Right lobe of liver (tissue), 4 donors: ENCODE results near the gene TMEM176A.

Source experiments
- CTCF ChIP-seq, 4 donors: fragments of 200-600 bp in 3 of 4; fragments of 450-650 bp in 1 of 4; IDR thresholded peaks; one replicate each; pipeline versions ENCODE4 v1.5.1 to v1.8.0; 2016 to 2022; ENCODE audit warnings: antibody characterized with exemption in 4 of 4, mild to moderate bottlenecking in 2 of 4
- POLR2A ChIP-seq: fragments of 450-650 bp; IDR thresholded peaks from one replicate; pipeline ENCODE4 v1.6.1; 2017; ENCODE audit warnings: antibody characterized with exemption, mild to moderate bottlenecking
- donor health status: DM: no; HTN: no; CAD: no.
- donor health status: DM: no; HTN: no; CAD: no.
- donor health status: DM: no; HTN: yes; CAD: no.

GRCh38 chr7:150851492-150852370 lies 51.2 kb downstream of the TMEM176A start:
- TF ChIP-seq CTCF (IDR thresholded peaks at IDR 0.05) (no peak), POLR2A (no peak)
